H9 (cell line): Measurements from ENCODE around the gene E2F7. TPM values are rescaled to one million over a fixed set of nuclear protein-coding genes. Genes with fewer than 3 reads are reported as not detected.

Experiments used
- DNase-seq: peaks from one replicate; pipeline ENCODE4 v3.0.0-alpha.2; 2017
- H2AFZ ChIP-seq: one replicate; pipeline ENCODE4 v1.6.1; 2013; ENCODE audit warnings: mild to moderate bottlenecking, low read length, control low read depth, moderate library complexity
- H2AK5ac ChIP-seq: 2 replicates; pipeline ENCODE4 v1.6.1; 2013; ENCODE audit warnings: low read length, control low read depth, mixed read lengths; ENCODE audit not compliant: insufficient read length
- H2BK120ac ChIP-seq: one replicate; pipeline ENCODE4 v1.6.1; 2013; ENCODE audit warnings: low read depth, mild to moderate bottlenecking, low read length, control low read depth, inconsistent platforms; ENCODE audit not compliant: poor library complexity, severe bottlenecking
- H2BK12ac ChIP-seq: 2 replicates; pipeline ENCODE4 v1.6.1; 2013; ENCODE audit warnings: low read length, control low read depth, mixed read lengths, low read depth; ENCODE audit not compliant: insufficient read length
- H2BK15ac ChIP-seq: 2 replicates; pipeline ENCODE4 v1.6.1; 2013; ENCODE audit warnings: low read depth, low read length, control low read depth
- H2BK20ac ChIP-seq: one replicate; pipeline ENCODE4 v1.6.1; 2013; ENCODE audit warnings: low read depth, mild to moderate bottlenecking, low read length, control low read depth, inconsistent platforms; ENCODE audit not compliant: poor library complexity, severe bottlenecking
- H2BK5ac ChIP-seq: 2 replicates; pipeline ENCODE4 v1.6.1; 2013; ENCODE audit warnings: low read length, control low read depth, mixed read lengths; ENCODE audit not compliant: insufficient read length
- H3K14ac ChIP-seq: 2 replicates; pipeline ENCODE4 v1.6.1; 2013; ENCODE audit warnings: low read length, control low read depth; ENCODE audit not compliant: insufficient read depth
- H3K18ac ChIP-seq: 2 replicates; pipeline ENCODE4 v1.6.1; 2013; ENCODE audit warnings: low read depth, mild to moderate bottlenecking, mixed read lengths, low read length, control low read depth; ENCODE audit not compliant: insufficient read length
- H3K23ac ChIP-seq: 2 replicates; pipeline ENCODE4 v1.6.1; 2013; ENCODE audit warnings: low read length, control low read depth, mixed read lengths, low read depth; ENCODE audit not compliant: insufficient read length
- H3K23me2 ChIP-seq: 2 replicates; pipeline ENCODE4 v1.6.1; 2013; ENCODE audit warnings: low read depth, mild to moderate bottlenecking, mixed read lengths, low read length, control low read depth; ENCODE audit not compliant: insufficient read length, poor library complexity, severe bottlenecking
- H3K27ac ChIP-seq: 2 replicates; pipeline ENCODE4 v1.5.1; 2013; ENCODE audit warnings: low read length, control low read depth, mixed read lengths, low read depth; ENCODE audit not compliant: insufficient read length
- H3K27me3 ChIP-seq: 2 replicates; pipeline ENCODE4 v1.6.1; 2013; ENCODE audit warnings: low read length, control low read depth, inconsistent platforms; ENCODE audit not compliant: insufficient read depth
- H3K4ac ChIP-seq: 2 replicates; pipeline ENCODE4 v1.6.1; 2013; ENCODE audit warnings: low read depth, mild to moderate bottlenecking, control low read depth, inconsistent platforms, low read length, moderate library complexity
- H3K4me1 ChIP-seq: 2 replicates; pipeline ENCODE4 v1.6.1; 2013; ENCODE audit warnings: low read length, control low read depth, inconsistent platforms; ENCODE audit not compliant: insufficient read depth
- H3K4me2 ChIP-seq: 2 replicates; pipeline ENCODE4 v1.6.1; 2013; ENCODE audit warnings: low read length, control low read depth, mixed read lengths; ENCODE audit not compliant: insufficient read length, insufficient read depth
- H3K56ac ChIP-seq: 2 replicates; pipeline ENCODE4 v1.6.1; 2013; ENCODE audit warnings: low read depth, mild to moderate bottlenecking, mixed read lengths, low read length, control low read depth; ENCODE audit not compliant: insufficient read length
- H3K79me1 ChIP-seq: 2 replicates; pipeline ENCODE4 v1.6.1; 2013; ENCODE audit warnings: low read depth, mild to moderate bottlenecking, moderate library complexity, low read length, control low read depth, inconsistent platforms; ENCODE audit not compliant: insufficient read depth, poor library complexity, severe bottlenecking
- H3K79me2 ChIP-seq: 2 replicates; pipeline ENCODE4 v1.6.1; 2013; ENCODE audit warnings: low read length, control low read depth, inconsistent platforms; ENCODE audit not compliant: insufficient read depth
- H3K9ac ChIP-seq: 2 replicates; pipeline ENCODE4 v1.6.1; 2013; ENCODE audit warnings: low read length, control low read depth, mixed read lengths; ENCODE audit not compliant: insufficient read length; ENCODE audit errors: extremely low read depth
- H3K9me3 ChIP-seq: one replicate; pipeline ENCODE4 v1.6.1; 2013; ENCODE audit warnings: low read depth, low read length, inconsistent platforms; ENCODE audit not compliant: control insufficient read depth
- H3T11ph ChIP-seq: one replicate; pipeline ENCODE4 v1.6.1; 2013; ENCODE audit warnings: mild to moderate bottlenecking, low read length, control low read depth, inconsistent platforms
- H4K20me1 ChIP-seq: one replicate; pipeline ENCODE4 v1.6.1; 2013; ENCODE audit not compliant: control insufficient read depth, insufficient read length, insufficient read depth
- H4K5ac ChIP-seq: 2 replicates; pipeline ENCODE4 v1.6.1; 2013; ENCODE audit warnings: low read depth, mild to moderate bottlenecking, mixed read lengths, low read length, control low read depth; ENCODE audit not compliant: insufficient read length
- H4K8ac ChIP-seq: replicated peaks from 2 replicates; pipeline ENCODE4 v1.6.1; 2013; ENCODE audit warnings: low read length, control low read depth, mixed read lengths, low read depth; ENCODE audit not compliant: insufficient read length
- H4K91ac ChIP-seq: 2 replicates; pipeline ENCODE4 v1.6.1; 2013; ENCODE audit warnings: low read depth, mild to moderate bottlenecking, moderate library complexity, mixed read lengths, low read length, control low read depth; ENCODE audit not compliant: insufficient read length
- H3K27ac Mint-ChIP-seq, 3 experiments: 2 replicates in 2 of 3; 3 replicates in 1 of 3; pipeline ENCODE4 v1.8.0; 2020 to 2021; ENCODE audit warnings: mixed read lengths in 3 of 3, mild to moderate bottlenecking in 1 of 3, moderate library complexity in 1 of 3
- H3K27me3 Mint-ChIP-seq: 2 replicates; pipeline ENCODE4 v1.8.0; 2021; ENCODE audit warnings: low read depth, mild to moderate bottlenecking, moderate library complexity, mixed read lengths
- H3K36me3 Mint-ChIP-seq, 3 experiments: 2 replicates in 2 of 3; 3 replicates in 1 of 3; pipeline ENCODE4 v1.8.0; 2020 to 2021; ENCODE audit warnings: low read depth in 3 of 3, mixed read lengths in 3 of 3; ENCODE audit not compliant: insufficient read depth in 1 of 3
- H3K4me1 Mint-ChIP-seq, 2 experiments: 2 replicates each; pipeline ENCODE4 v1.8.0; 2020; ENCODE audit warnings: mixed read lengths in 2 of 2
- H3K4me3 Mint-ChIP-seq, 2 experiments: 2 replicates in 1 of 2; 3 replicates in 1 of 2; pipeline ENCODE4 v1.8.0; 2020 to 2021; ENCODE audit warnings: mild to moderate bottlenecking in 2 of 2, mixed read lengths in 2 of 2, moderate library complexity in 1 of 2
- H3K9me3 Mint-ChIP-seq, 2 experiments: 2 replicates in 1 of 2; 3 replicates in 1 of 2; pipeline ENCODE4 v1.8.0; 2020; ENCODE audit warnings: mild to moderate bottlenecking in 2 of 2, mixed read lengths in 2 of 2, moderate library complexity in 1 of 2
- CTCF ChIP-seq: fragments of 200-600 bp; sonication (generic); conservative IDR thresholded peaks from 3 replicates; pipeline ENCODE4 v1.8.0; 2021; ENCODE audit warnings: antibody characterized with exemption, mild to moderate bottlenecking
- WGBS: extraction: QIAGEN DNeasy Blood & Tissue Kit; methylation state at CpG from one replicate; pipeline ENCODE4 v1.1.7; 2013; ENCODE audit warnings: missing lambda C conversion rate, low lambda C conversion rate, mixed read lengths; ENCODE audit not compliant: insufficient read length; ENCODE audit errors: extremely low coverage; 5-methylcytosine and 5-hydroxymethylcytosine counted together
- total RNA-seq: library from RNA; stranded (reverse); gene quantifications from 2 replicates; pipeline ENCODE4 v1.2.1, GENCODE V29; 2021

Gene E2F7
- total RNA-seq, 1 experiment from 2014 or later = 24.5 TPM

GRCh38 chr12:77108707-77109106, 43.3 kb upstream of the E2F7 start:
- H3K23me2 ChIP-seq = no peaks in the 10 kb centered on the region
- H3K27ac Mint-ChIP-seq = no peak overlapping the region
- H2BK20ac ChIP-seq = no peak overlapping the region
- H2AK5ac ChIP-seq = no peak overlapping the region
- H4K8ac ChIP-seq = no peak overlapping the region
- H3K4me2 ChIP-seq = no peak overlapping the region
- no CpG with 5 or more reads among the region's 1 CpG for WGBS
- H4K20me1 ChIP-seq = no peaks in the 10 kb centered on the region
- H3K4me3 Mint-ChIP-seq = no peak overlapping the region
- no peaks in the 10 kb centered on the region for H3K27me3 ChIP-seq
- H3K4me1 Mint-ChIP-seq = no peaks in the 10 kb centered on the region
- no peak overlapping the region for H3K18ac ChIP-seq
- H4K91ac ChIP-seq = no peak overlapping the region
- no peak overlapping the region for H3K23ac ChIP-seq
- no peaks in the 10 kb centered on the region; the same call in 1 of the 2 replicates for H3K27me3 Mint-ChIP-seq
- no peaks in the 10 kb centered on the region for H3K9me3 ChIP-seq
- H2BK15ac ChIP-seq = no peak overlapping the region
- H2AFZ ChIP-seq = no peak overlapping the region
- no peak overlapping the region for H3T11ph ChIP-seq
- no peaks in the 10 kb centered on the region for H3K4me1 ChIP-seq
- H3K4ac ChIP-seq = no peak overlapping the region
- H3K56ac ChIP-seq = no peak overlapping the region
- H3K9ac ChIP-seq = no peak overlapping the region
- H3K27ac ChIP-seq = no peak overlapping the region
- DNase-seq = no peak
- peaks cover 0 to 5% (median 4%) of the 10 kb centered on the region in 3 experiments; a peak in 6 of 7 replicates for H3K36me3 Mint-ChIP-seq
- no peaks in the 10 kb centered on the region for H3K79me2 ChIP-seq
- no peak overlapping the region for H2BK120ac ChIP-seq
- no peak overlapping the region for H2BK12ac ChIP-seq
- H2BK5ac ChIP-seq = no peak overlapping the region
- no peaks in the 10 kb centered on the region for H3K79me1 ChIP-seq
- H3K14ac ChIP-seq = no peak overlapping the region
- TF ChIP-seq CTCF = no peak
- H3K9me3 Mint-ChIP-seq = peaks cover 4 to 10% of the 10 kb centered on the region in 2 experiments; a peak in 3 of 5 replicates
- no peak overlapping the region for H4K5ac ChIP-seq
